Stimulated activated naive CD4-positive, alpha-beta T cell treated with Interleukin-2 at 50 U/mL for 16 hours (primary cell): ENCODE data around the gene UCKL1.
A peak's percentile ranks its signal among the peaks of the same experiment; 100 is the strongest.
"Not testable (repeated sequence)": the region's sequence is repeated elsewhere in the genome, so short reads cannot be mapped to it uniquely, and the experiment has no call there.

Experiments used
- DNase-seq: peaks from one replicate; lab custom pipeline; 2025; lab: John Stamatoyannopoulos, UW

The UCKL1 gene

GRCh38 chr20:63942969-63943807 lies 13.0 kb downstream of the UCKL1 start:
- no peak for DNase-seq

- DNase-seq, result peak; percentile 72
These were observed 13.8 kb downstream of the UCKL1 start for GRCh38 chr20:63942250-63942951.

GRCh38 chr20:63941282-63942081 lies 14.7 kb downstream of the UCKL1 start:
- peak; percentile 66 for DNase-seq

DNA sequence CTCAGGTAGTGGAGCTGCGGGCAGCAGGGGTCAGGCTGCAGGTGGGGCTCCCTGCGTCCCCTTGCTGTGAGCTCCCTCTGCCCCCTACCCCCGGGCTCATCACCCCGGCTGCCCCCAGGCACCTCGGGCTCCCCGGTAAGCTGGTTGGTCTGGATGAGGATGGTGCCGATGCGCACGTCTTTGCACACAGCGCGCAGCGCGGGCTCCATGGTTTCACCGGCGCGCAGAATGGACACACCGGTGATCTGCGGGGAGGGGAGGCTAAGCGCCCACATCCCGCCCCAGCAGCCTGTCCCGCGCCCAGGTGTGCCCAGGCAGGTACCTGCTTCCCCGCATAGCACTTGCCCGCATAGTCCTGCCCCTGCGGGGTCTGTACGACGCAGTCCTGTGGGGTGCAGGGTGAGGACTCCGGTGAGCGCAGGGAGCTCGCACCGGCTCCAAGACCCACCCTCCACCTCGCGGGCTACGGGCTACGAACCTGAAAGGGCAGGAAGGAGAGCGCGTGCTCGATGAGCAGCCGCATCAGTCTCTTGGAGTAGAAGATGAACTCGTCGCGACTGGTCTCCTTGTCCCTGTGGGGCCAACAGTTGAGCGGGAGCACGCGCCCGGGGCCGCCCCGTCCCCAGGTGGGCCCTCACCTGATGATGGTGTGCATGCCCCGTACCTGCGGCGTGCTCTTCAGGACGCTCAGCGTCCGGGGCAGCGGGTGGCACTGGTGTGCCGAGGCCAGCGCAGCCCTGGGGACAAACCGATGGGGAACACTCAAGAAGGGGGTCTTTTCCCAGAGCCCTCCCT lies 15.5 kb downstream of the UCKL1 start:
- DNase-seq, result no peak

DNA sequence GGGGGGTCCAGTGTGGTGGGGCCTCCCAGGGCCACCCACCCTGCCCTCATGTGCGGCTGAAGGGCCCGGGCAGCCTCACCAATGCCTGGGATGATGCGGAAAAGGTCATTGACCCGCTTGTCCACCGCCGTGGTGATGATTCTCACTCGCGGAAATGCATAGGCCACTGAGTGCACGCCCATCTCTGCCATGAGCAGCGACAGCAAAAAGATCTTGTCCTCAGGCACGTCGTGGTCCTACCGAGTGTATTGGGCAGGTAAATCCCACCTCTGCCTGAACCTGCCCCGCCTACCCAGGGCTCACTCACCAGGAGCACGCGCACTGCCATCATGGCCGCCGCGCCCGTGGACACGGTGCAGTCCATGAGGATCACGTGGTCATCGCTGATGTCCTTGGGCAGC lies 16.1 kb downstream of the UCKL1 start:
- no peak for DNase-seq

GRCh38 chr20:63939061-63939935 lies 16.9 kb downstream of the UCKL1 start:
- no peak for DNase-seq

DNA sequence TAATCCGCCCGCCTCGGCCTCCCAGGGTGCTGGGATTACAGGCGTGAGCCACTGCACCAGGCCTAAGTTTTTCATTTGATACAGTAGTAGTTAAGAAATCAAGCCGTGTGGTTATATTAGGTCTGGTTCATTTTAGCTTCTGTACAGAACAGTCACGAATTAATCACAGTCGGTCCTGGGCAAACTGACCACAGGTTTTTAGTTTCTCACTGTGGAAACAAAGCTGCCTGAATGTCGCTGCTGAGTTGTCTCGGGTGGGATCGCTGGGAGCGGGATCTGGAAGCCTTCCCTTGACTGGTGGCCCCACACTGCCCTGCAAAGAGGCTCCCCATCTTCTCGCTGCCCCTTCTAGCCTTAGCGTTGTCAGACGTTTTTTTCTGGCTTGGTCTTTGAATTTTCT lies 18.6 kb downstream of the UCKL1 start:
- DNase-seq, result no peak

GRCh38 chr20:63935447-63935846 lies 20.8 kb downstream of the UCKL1 start:
- no peak for DNase-seq

- no peak for DNase-seq
These were observed 21.7 kb downstream of the UCKL1 start for GRCh38 chr20:63934271-63935068.

DNA sequence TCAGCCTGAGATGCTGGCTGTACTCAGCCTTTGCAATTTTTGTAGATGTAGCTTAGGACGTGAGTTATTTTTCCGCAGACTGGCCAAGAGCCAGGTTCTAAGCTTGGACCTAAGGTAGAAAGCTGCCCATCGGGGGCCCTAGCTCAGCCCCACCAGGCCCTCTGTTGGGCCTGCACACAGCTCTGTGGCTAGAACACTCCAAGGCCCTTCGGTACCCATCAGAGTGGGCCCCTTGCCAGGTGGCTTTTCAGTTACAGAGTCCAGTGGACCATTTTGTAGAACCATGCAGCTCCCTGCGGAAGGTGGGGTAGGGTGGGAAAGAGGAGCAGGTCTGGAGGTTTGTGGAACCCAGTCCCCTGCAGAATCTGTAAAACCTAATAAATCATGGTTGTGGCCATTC lies 22.6 kb downstream of the UCKL1 start:
- no peak for DNase-seq

DNA sequence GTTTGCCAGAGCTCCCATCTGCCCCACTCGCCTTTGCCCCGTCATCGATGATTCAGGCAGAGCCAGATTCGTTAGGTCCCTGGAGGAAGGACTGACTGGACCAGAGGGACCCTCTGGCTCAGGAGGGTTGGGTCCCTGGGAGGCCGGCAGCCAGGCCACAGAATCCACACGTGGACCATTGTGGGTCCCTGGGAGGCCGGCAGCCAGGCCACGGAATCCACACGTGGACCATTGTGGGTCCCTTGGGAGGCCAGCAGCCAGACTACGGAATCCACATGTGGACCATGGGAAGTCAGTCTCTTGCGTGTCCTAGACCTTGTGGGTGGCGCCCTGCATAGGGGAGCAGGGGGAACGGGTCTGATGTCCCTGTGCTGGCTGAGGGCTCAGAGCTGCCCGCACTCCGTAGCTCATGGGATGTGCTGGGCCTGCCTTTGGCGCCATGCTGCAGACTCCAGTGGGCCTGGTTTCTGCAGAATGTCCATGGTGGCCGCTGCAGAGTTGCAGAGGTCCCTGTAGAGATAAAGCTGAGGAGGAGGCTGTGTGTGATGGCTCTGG lies 23.5 kb downstream of the UCKL1 start:
- no peak for DNase-seq

- no peak for DNase-seq
These were observed 24.5 kb downstream of the UCKL1 start for GRCh38 chr20:63931735-63932134.

- no peak for DNase-seq
These were observed 25.2 kb downstream of the UCKL1 start for GRCh38 chr20:63930971-63931553.

DNA sequence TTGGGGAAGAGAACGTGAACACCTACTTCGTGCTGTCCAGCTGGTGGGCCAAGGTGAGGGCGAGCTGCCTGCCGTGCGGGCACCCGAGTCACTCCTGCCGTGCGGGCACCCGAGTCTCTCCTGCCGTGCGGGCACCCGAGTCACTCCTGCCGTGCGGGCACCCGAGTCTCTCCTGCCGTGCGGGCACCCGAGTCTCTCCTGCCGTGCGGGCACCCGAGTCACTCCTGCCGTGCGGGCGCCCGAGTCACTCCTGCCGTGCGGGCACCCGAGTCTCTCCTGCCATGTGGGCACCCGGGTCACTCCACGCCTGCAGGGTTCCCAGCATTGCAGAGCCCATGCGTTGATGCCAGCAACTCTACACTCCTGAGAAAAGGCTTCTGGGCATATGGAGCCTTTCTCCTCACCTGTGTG lies 26.7 kb downstream of the UCKL1 start:
- DNase-seq, result not testable (repeated sequence)

- no peak for DNase-seq
These were observed 27.1 kb downstream of the UCKL1 start for GRCh38 chr20:63929071-63929470.

DNA sequence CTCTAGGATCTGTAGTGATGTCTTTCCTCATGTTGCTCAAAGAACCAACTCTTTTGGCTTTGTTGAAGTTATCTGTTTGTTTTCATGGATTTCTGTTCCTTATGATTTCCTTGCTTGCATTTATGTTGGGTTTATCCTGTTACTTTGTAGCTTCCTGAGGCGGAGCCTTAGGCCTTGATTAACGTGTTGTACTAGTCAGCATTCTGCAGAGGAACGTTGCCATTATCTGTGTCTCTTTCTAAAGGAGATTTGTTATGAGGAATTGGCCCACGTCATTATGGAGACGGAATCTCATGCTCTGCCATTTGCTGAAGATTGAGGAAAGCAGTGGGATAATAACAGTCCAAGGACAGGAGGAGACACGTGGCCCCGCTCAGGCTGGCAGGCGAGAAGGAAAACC lies 29.9 kb downstream of the UCKL1 start:
- DNase-seq, result no peak

GRCh38 chr20:63924241-63924640 lies 32.0 kb downstream of the UCKL1 start:
- no peak for DNase-seq

- no peak for DNase-seq
These were observed 32.6 kb downstream of the UCKL1 start for GRCh38 chr20:63923651-63924050.

GRCh38 chr20:63920226-63920625 lies 36.0 kb downstream of the UCKL1 start:
- DNase-seq, result no peak
